Esophagus mucosa (tissue), 1 donor: ENCODE results near the gene MYDGF. TPM values are rescaled to one million over a fixed set of nuclear protein-coding genes. Genes with fewer than 3 reads are reported as not detected.
"Not testable (repeated sequence)": the region's sequence is repeated elsewhere in the genome, so short reads cannot be mapped to it uniquely, and the experiment has no call there.

ENCODE experiments used
- ATAC-seq: fragments of 200-7000 bp; cut with Tn5 transposase; one replicate; pipeline ENCODE4 v1.9.1; 2020
- total RNA-seq: library from RNA; stranded (reverse); gene quantifications from one replicate; pipeline ENCODE4 v1.2.4, GENCODE V29; 2023
- donor health status: DM: yes; HTN: yes; CAD: no.

Gene MYDGF
- total RNA-seq, 1 donor from 2014 or later = 42.0 TPM

DNA sequence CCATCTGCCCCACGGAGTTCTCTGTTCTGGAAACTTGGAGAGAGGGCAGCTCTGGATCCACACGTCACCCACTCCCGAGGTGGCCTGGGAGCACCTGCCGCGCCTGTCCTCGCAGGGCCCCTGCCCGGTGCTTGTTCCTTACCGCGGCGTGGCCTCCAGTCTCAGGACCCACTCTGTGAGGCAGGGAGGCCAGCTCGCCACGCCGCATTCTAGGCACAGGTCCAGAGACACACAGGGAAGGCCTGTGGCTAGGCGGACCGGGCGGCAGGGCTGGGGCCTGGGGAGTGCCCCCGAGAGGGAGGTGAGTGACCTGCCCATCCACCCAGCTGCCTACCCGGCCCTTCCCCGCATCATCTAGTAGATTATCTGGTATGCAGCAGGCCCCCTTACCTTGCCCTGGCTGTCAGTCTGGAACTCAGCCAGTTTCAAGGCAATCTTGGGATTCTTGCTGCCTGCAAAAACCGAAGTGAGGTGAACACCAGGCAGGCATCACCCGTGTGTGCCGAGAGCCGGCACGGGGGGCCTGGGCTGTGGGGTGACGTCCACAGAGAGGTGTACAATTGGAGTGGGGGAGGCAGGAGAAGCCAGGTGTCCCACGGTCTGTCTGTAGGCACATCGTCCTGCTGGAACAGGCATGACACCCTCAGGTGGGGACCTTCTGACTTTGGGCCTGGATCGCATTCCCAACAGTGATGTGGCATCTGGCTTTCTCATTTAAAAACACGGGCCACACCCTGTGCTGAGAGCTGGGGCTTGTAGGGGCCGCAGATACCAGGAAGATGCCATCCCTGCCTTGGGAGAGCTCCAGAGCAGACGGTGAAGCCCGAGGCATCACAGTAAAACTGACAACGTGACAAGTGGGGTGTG is 29.9 kb upstream of the MYDGF start:
- no peak for ATAC-seq

DNA sequence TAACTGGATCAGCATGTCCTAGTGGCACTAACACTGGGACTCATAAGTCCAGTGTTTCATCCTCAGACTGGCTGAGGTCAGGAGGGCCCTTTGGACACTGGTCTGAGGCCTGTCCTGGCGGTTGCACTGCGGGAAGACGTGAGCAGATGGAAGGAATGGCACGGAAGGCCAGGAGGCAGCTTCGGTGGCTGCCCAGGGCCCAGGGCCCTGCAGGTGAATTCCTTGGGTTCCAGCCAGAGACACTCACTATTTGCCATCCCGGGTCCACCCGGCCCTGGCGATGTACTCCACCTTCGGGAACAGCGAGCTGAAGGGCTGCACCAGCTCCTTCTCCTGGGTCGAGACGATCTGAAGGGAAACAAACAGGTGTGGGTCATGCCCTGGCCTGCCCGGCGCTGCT is 27.2 kb upstream of the MYDGF start:
- ATAC-seq = no peak

DNA sequence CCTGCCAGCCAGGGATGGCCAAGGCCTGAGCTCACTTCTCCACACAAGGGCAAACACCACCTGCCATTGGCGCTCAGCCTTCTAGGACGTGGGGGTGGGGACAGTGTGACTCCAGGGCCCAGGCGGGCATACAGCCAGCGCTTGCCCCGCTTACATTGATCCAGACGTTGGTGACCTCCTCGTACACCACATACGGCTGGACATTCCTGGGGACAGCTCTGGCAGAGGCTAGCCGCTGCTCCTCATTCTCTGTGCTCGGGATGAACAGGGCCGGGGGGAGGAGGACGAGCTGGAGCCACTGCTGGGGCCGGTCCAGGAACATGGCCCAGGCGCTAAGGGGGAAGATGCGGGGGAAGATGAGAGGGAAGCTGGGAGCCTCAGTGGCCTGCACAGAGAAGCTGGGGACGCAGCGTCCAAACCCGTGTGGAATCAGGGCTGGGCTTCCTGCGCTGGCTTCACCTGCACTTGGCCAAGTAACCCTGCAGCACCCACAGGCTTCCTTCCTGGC is 25.1 kb upstream of the MYDGF start:
- ATAC-seq = no peak

DNA sequence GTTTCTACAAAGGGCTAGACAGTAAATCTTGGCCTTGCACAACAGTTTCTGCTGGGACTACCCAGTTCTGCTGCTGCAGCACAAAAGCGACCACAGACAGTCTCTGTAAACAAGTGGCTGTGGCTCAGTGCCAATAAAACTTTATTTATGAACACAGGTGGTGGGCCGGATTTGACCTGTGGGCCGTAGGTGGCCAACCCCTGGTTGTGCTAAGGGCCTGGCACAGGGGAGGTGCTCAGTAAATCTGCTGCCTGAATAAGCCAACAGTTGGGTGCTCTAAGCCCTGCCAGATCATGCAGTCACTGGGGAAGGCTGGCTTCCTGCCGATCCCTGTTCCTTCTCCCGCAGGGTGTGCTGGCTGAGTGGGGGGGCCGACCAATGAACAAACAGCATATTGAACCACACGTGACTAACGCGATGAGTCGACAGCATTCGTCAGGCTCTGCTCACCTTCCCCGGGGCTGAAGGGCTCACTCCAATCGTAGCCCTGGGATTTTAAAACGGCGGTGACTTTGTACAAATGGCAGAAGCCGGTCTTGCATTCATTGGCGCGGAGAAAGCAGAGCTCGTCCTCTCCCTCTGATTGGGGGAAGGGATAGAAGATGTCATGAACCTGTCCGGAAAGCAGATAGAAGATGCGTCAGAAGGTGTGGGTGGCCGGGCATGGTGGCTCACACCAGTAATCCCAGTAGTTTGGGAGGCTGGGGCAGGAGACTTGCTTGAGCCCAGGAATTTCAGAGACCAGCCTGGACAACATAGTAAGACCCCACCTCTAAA is 24.3 kb upstream of the MYDGF start:
- ATAC-seq = peak; percentile 92

DNA sequence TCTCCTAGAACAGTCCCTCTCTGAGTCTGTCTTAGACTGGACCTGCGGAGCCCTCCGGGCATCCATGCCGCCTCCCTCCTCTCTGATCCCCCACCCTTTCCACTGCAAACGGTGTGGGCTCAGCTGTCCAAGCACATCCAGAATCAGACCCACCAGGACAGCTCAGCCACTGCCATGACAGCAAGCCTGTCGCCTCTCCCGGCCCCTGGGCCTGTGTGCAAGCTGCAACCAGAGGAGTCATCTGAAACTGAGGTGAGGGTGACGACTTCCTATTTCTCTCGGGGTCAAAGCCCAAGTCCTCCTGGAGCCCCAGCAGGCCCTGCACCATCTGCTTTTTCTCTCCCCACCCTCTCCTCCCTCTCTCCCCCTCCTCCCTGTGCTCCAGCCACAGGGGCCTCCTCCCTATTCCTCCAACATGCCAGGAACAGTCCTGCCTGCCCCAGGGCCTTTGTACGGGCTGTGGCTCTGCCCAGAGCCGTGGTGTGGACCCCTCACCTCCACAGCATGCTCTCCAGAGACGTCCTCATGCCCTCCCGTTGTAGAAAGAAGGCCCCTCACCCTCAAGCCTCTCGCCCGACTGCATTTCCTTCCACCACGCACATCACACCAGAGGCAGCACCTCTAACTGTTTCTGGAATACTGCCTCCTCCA is 23.5 kb upstream of the MYDGF start:
- ATAC-seq = no peak

DNA sequence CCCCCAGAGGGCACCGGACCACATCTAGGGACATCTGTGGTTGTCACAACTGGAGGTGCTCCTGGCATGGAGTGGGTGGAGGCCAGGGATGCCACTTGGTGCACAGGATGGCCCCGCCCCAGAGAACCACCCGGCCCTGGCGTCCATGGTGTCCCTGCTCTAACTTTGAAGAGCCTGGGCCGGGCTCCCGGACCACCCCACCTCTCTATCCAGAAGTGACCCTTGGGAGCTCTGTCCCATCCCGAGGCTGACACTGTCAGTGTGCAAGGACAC is 22.9 kb upstream of the MYDGF start:
- no peak for ATAC-seq

DNA sequence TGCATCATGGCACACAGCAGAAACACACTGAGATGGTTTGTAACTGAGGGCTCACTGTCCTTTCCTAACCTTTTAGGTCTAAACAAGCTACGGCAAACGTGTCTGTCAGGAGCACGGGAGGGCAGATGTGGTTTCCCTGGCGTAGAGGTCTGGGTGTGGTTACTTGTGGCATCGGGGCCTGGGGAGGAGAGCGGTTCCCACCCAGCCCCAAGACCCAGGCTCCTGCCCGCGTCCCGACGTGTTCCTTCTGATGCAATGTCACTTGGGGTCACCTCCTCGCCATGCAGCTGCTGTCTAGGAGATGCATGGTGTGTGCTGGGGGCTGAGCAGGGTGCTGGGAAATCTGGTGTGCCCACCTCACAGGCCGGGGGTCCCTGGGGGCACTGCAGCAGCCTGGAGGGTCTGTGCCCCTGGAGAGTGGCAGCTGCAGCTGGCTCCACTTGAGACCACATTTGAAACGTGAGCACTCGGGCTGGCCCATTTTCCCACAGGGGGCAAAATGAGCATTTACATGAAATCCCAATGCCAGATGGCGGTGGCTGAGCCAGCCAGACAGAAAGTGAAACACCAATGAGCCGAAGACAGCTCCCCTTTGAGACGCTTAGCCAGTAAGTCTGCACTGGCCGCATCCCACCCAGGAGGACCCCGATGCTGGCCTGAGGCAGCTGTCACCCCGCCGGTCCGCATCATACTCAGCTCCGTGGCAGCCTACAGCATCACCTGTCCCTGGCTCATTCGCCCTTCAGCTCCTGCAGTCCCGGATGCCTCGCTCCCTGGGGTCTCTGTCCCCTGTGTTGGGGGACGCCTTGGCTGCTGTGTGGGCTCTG is 22.3 kb upstream of the MYDGF start:
- ATAC-seq = no peak

DNA sequence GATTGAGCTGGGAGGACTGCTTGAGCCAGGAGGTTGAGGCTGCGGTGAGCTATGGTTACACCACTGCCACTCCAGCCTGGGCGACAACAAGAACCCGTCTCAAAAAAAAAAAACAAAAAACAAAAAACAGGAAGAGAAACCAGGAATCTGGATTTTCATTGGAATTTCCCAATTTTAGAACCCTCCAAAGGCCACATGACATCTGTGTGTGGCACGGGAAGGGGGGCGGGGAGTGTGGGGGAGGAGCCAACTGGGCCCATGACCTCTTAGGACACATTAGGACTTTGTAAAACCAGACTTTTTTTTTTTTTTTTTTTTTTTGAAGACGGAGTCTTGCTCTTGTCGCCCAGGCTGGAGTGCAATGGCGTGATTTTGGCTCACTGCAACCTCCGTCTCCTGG is 21.2 kb upstream of the MYDGF start:
- ATAC-seq = no peak

DNA sequence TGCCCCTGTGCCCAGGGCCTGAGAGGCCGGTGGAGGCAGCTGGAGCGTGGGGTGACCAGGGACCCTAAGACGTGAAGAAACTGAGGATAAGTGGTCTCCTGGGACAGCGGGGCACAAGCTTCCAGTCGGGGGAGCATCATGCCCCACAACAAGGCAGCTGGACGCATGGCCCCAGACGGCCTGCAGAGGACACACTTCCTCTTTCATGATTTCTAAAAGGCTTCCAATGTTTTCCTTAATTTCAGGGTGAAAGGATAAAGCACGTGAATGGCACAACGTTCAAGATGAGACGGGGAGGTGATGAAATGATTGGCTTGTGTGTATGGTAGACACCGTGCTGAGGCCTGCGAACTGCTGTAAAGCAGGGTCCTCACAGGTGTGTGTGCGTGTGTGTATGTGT is 20.2 kb upstream of the MYDGF start:
- no peak for ATAC-seq

DNA sequence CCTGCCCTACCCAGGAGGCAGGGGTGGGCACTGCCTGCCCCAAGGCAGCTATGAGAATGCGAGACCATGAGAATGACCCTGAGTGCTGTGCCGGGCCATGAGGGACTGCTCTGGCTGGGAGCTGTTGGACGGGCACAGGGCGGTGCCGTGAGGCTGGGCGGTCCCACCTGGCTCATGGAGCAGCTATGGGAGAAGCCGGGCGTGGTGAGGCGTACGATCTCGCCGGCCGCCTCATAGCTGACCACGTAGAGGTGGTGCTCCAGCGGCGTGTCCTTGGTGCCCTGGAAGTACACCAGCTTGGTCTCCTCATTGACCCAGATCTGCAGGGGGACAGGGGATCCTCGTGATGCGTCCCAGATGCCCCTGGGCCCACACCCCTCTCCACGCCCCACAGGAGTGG is 19.3 kb upstream of the MYDGF start:
- ATAC-seq = no peak

DNA sequence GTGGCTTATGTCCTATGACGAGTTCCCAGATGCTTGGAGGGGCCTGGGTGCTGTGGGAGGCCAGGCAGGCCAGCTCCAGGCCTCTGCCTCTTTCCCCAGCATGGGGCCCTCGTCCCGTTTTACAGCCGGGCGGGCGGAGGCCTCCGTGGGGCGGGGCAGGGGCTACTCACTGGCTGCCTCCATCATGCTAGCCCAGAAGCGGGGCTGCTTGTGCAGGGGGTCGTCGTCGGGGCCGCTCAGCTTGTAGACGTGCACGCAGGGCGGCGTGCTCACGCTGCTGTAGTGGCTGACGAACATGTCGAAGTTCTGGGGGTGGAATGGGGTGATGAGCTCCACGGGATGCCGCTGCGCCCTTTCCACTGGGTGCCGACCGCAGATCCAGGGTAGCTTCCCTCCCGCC is 18.4 kb upstream of the MYDGF start:
- ATAC-seq = no peak

DNA sequence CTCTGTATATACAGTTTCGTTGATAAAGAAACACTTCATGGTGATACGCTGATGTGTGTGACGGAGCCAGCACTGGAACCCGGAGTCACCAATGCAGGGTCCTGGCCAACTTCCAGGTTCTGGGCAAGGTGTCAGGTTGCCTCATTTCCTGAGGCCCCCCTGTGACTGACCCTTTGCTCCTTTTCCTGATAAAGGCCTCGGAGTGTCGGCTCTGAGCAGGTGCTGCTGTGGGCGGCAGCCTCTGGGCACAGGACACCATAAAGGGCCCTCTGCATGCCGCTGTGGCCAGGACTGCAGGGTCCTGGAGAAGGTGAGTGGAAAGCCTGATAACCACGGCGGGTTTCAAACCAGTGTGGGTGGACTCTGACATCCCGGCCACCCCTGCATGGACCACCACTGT is 17.3 kb upstream of the MYDGF start:
- ATAC-seq = no peak

DNA sequence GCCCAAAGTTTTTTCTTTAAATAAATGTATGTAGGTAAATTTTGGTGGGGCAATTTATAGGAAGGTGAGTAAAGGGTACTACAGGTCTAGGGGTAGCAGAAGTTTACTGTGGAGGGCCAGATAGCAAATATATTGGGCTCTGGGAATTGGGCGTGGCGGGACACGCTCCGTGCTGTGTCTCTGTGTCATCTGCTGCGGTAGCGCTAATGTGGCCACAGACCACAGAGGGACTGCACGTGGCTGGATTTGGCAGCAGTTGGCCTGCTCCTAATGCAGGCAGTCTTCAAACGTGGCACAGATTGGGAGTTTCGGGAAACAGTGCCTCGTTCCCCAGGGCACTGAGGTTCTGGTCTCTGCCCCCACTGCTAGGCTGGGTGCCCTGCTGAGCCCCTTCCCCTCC is 16.6 kb upstream of the MYDGF start:
- ATAC-seq = no peak

DNA sequence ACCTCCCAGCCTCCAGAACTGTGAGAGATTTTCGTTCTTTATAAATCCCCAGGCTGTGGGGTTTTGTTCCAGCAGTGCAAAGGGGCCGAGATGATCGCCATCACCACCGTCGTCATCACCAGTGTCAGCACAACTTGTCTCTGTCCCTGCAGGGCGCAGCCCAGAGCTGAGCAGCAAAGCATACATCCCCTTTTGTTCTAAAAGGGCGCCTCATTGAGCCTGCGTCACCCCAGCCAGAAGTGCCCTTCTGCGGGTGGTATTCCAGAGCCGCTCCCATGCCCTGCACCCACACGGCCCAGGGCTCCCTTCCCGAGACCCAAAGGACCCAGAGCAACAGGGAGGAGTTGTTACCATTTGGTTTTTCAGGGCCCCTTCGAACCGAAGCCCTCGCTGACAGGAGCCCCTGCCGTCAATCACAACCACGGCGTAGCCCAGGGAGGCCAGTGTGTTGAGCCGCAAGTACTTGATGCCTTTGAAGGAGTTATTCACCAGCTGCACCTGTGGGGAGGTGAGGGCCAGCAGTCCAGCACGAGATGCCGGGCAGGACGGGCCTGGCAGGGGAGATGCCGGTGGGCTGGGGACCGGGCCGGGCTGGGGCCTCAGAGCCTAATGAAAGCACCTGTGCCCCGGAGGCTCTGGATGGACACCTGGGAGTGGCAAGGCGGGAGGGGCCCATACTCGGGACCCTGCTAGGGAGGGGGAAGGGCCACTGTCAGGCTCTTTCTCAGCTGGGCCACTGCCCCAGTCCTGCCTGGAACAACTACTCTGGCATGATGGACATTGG is 14.4 kb upstream of the MYDGF start:
- no peak for ATAC-seq

DNA sequence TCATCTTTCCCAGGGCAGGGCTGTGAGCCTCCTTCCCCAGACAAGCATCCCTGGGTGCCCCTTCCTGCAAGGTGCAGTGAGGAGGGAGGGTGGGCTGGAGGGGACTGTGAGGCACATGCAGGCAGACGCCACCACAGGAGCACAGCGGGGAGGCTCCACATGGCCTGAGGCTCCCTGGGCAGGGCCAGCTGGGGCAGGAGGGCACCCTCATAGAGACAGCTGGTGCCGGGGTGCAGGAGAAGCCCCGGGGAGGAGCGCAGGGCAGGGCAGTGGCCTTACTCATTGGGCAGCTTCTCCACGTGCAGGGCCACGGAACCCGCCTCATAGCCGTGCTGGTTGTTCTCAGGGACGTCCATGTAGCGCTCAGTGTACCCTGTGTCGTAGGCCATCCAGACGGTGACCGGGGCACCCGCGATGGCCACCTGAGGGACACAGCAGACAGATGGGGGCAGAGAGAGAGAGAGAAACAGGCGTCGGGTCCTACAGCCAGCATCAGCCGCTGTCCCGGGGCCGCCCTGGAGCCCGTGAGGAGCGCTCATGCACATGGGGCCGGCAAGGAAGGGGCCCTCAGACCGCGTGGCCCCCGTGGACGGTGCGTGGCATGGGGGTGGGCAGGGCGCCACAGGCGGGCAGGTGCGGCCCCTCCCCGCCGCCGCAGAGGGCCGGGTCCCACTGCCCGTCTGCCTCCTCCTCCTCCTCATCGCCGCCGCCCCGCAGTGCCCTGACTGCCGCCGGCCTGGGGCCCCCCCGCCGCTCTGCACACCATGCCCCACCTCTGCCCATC is 12.5 kb upstream of the MYDGF start:
- ATAC-seq = peak; percentile 4

DNA sequence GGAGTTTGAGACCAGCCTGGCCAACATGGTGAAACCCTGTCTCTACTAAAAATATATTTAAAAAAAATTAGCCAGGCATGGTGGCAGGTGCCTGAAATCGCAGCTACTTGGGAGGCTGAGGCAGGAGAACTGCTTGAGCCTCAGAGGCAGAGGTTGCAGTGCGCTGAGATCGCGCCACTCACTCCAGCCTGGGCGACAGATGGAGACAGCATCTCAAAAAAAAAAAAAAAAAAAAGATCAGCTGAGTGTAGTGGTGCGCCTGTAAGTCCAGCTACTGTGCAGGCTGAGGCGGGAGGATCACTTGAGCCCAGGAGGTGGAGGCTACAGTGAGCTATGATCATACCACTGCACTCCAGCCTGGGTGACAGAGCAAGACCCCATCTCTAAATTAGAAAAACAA is 9.9 kb upstream of the MYDGF start:
- not testable (repeated sequence) for ATAC-seq

DNA sequence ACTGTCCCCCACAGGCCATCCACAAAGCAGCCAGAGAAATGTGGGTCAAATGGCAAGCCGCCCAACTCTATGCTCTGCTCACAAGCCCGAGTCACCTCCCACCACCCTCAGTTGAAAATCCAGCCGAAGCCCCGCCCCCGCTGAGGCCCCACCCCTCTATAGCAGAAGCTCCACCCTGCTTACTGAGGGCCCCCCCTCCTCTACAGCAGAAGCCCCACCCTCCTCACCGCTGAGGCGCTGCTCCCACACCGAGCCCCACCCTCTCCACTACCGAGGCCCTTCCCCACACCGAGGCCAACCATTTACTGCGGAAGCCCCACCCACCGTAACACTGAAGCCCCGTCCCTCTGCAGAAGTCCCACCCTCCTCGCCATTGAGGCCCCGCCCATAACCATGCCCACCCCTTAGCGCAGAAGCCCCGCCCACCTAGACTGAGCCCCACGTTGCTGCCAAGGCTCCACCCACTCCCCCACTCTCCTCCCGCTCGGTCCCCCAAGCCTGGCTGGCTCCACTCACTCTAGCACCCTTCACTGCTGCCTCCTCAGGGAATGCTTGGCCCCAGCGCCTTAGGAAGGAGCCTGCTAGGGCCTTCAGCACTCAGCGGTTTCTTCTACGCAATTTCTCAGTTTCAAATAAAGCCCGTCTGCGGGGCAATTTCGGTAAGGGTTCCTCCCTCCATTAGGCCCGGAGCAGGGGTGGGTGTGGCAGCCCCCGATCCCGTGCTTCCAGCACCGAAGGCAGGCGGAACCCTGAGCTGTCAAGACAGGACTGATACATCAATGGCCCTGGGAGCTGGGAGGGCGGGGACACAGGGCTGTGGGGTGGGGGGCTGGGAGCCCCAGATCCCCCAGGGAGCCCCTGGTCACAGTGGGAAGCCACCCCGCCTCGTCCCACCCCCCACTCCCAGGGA is 9.0 kb upstream of the MYDGF start:
- ATAC-seq = peak; percentile 10

DNA sequence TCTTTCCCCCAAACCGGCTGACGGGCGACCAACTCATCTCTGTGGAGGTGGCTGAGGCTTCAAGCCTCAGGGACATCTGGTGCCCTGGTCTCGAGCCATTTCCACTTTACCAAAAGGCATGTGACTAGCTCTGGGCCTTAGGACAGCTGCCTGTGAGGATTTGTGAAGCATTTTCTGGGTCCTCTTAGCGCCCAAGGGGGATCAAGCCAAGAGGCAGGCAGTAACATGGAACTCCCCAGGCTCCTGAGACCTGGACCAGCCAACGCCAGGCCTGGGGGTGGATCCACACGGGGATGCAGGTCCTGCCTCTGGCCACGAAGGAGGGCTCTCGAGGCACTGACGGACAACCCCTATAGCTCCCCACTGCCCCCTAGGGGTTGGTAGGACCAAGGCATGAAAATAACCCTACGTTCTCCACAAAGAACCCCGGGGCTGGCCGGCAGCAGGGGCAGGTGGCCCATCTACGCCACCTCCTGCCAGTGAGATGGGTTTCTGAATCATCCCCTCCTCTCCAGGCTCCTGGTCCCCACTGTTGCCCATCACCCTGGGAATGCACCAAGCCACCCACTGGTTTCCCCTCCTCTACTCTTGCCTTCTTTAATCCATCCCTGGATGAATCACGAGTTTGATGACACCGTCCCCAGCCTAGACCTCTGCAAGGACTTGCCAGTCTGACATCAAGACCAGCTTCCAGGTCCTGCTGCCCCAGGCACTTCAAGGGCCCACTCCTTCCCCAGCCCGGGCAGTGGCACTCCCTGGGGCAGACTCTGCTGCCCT is 7.0 kb upstream of the MYDGF start:
- peak; percentile 48 for ATAC-seq

DNA sequence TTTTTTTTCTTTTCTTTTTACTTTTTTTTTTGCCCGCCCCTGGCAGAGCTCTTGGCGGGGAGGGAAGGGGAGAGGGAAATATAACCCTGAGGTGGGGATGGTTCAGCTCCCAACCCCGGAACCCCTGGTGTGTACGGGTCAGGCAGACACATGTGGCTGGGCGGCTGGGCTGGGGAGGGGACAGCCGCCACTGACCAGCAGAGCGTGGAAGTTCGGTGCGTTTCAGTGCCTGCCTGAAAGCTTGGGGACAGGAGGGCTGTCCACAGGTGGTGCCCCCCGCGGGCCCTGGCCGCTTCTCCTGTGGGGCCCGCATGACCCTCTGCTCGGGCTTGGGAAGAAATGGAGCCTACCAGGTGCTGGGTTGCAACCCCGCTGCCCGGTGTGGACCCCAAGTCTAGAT is 5.2 kb upstream of the MYDGF start:
- no peak for ATAC-seq
